Tibial nerve (tissue), 4 donors: Measurements from ENCODE around the gene SCAPER. TPM values are rescaled to one million over a fixed set of nuclear protein-coding genes. Genes with fewer than 3 reads are reported as not detected.
A peak's percentile ranks its signal among the peaks of the same experiment; 100 is the strongest.

Experiments
- DNase-seq, 2 donors: peaks; one replicate each; pipeline ENCODE4 v3.0.0-alpha.2; 2019; ENCODE audit warnings: low spot score in 2 of 2
- H3K27ac ChIP-seq, 4 donors: fragments of 200-600 bp; sonication (generic) in 3 of 4; one replicate each; pipeline ENCODE4 v1.5.1; 2017 to 2019; ENCODE audit warnings: mild to moderate bottlenecking in 1 of 4
- H3K27me3 ChIP-seq, 2 donors: fragments of 200-600 bp; sonication (generic) in 1 of 2; one replicate each; pipeline versions ENCODE4 v1.5.1 to v1.6.0; 2017 to 2019
- H3K36me3 ChIP-seq, 3 donors: fragments of 200-600 bp; sonication (generic); one replicate each; pipeline ENCODE4 v1.5.1; 2018 to 2019
- H3K4me1 ChIP-seq, 4 donors: fragments of 200-600 bp; sonication (generic) in 3 of 4; one replicate each; pipeline ENCODE4 v1.5.1; 2017 to 2019
- H3K4me3 ChIP-seq, 4 donors: fragments of 200-600 bp; sonication (generic) in 3 of 4; one replicate each; pipeline ENCODE4 v1.5.1; 2017 to 2019; ENCODE audit warnings: mild to moderate bottlenecking in 1 of 4, moderate library complexity in 1 of 4
- H3K9me3 ChIP-seq, 4 donors: fragments of 200-600 bp; sonication (generic) in 3 of 4; one replicate each; pipeline ENCODE4 v1.5.1; 2017 to 2019
- CTCF ChIP-seq, 5 experiments: fragments of 200-600 bp in 3 of 5; fragments of 450-650 bp in 2 of 5; sonication (generic) in 3 of 5; IDR thresholded peaks; one replicate each; pipeline ENCODE4 v1.5.1; 2016 to 2019; ENCODE audit warnings: antibody characterized with exemption in 5 of 5, mild to moderate bottlenecking in 3 of 5, moderate library complexity in 2 of 5
- EP300 ChIP-seq, 2 donors: sonication (generic); formaldehyde crosslinking; IDR thresholded peaks; one replicate each; pipeline ENCODE4 v1.6.1; 2017; ENCODE audit warnings: antibody characterized with exemption in 2 of 2, mild to moderate bottlenecking in 1 of 2
- POLR2A ChIP-seq, 2 donors: fragments of 450-650 bp; IDR thresholded peaks; one replicate each; pipeline ENCODE4 v1.6.1; 2017; ENCODE audit warnings: antibody characterized with exemption in 2 of 2, mild to moderate bottlenecking in 2 of 2, moderate library complexity in 2 of 2
- WGBS, 2 donors: methylation state at CpG; one replicate each; pipeline ENCODE4 v1.1.5; 2018; 5-methylcytosine and 5-hydroxymethylcytosine counted together
- total RNA-seq, 4 donors: library from RNA; depleted of rRNA; stranded (reverse); fragments of >200 nt; gene quantifications; one replicate each; pipeline ENCODE4 v1.1.0, GENCODE V29; 2016

The SCAPER gene
- total RNA-seq, 4 donors from 2014 or later, result 25.5 to 45.3 (median 37.3) TPM

- 70% methylated on average over 2 of the region's 2 CpGs for WGBS, 2 donors
- TF ChIP-seq EP300 (IDR thresholded peaks at IDR 0.05), result no peak
- TF ChIP-seq CTCF (IDR thresholded peaks at IDR 0.05), result no peak
- no peak for TF ChIP-seq POLR2A (IDR thresholded peaks at IDR 0.05)
- Histone ChIP-seq H3K9me3 (no peaks in the 10 kb centered on the region), H3K27ac (no peak overlapping the region), H3K27me3 (no peaks in the 10 kb centered on the region), H3K4me3 (no peak overlapping the region), H3K4me1 (peaks cover 0 to 16% (median 0%) of the 10 kb centered on the region in 4 donors), H3K36me3 (peaks cover 0 to 44% (median 0%) of the 10 kb centered on the region in 3 donors)
- DNase-seq, result no peak
These were observed 40.5 kb upstream of the SCAPER start for GRCh38 chr15:76945494-76946093.

GRCh38 chr15:76942331-76942730 lies 37.2 kb upstream of the SCAPER start:
- H3K4me1 ChIP-seq, result peaks cover 0 to 20% (median 0%) of the 10 kb centered on the region in 4 donors
- no peak overlapping the region for H3K4me3 ChIP-seq
- peaks cover 0 to 30% (median 0%) of the 10 kb centered on the region in 3 donors for H3K36me3 ChIP-seq
- WGBS, 2 donors, result 56 to 63% methylated on average over 2 of the region's 2 CpGs
- DNase-seq, result no peak
- no peaks in the 10 kb centered on the region for H3K27me3 ChIP-seq
- H3K9me3 ChIP-seq, result no peaks in the 10 kb centered on the region
- H3K27ac ChIP-seq, result peak overlapping the region in 1 of 4 donors; percentile 60
- no peak for TF ChIP-seq CTCF (IDR thresholded peaks at IDR 0.05)
- no peak for TF ChIP-seq EP300 (IDR thresholded peaks at IDR 0.05)
- TF ChIP-seq POLR2A (IDR thresholded peaks at IDR 0.05), result no peak

GRCh38 chr15:76941636-76942035 lies 36.5 kb upstream of the SCAPER start:
- Histone ChIP-seq H3K27me3 (no peaks in the 10 kb centered on the region), H3K27ac (peak overlapping the region in 2 of 4 donors; percentile 54 to 60), H3K36me3 (peaks cover 0 to 30% (median 0%) of the 10 kb centered on the region in 3 donors), H3K9me3 (no peaks in the 10 kb centered on the region), H3K4me3 (no peak overlapping the region), H3K4me1 (peaks cover 0 to 20% (median 0%) of the 10 kb centered on the region in 4 donors)
- no peak for DNase-seq
- TF ChIP-seq CTCF (IDR thresholded peaks at IDR 0.05) (no peak), EP300 (IDR thresholded peaks at IDR 0.05) (no peak), POLR2A (IDR thresholded peaks at IDR 0.05) (no peak)
- WGBS, 2 donors, result 32 to 48% methylated on average over 2 of the region's 2 CpGs

GRCh38 chr15:76939715-76940114 lies 34.6 kb upstream of the SCAPER start:
- DNase-seq, result no peak
- Histone ChIP-seq H3K27ac (no peak overlapping the region), H3K4me3 (no peak overlapping the region), H3K9me3 (no peaks in the 10 kb centered on the region), H3K27me3 (no peaks in the 10 kb centered on the region), H3K36me3 (peaks cover 0 to 38% (median 0%) of the 10 kb centered on the region in 3 donors), H3K4me1 (peaks cover 0 to 29% (median 6%) of the 10 kb centered on the region in 4 donors)
- TF ChIP-seq EP300 (IDR thresholded peaks at IDR 0.05) (no peak), CTCF (IDR thresholded peaks at IDR 0.05) (no peak), POLR2A (IDR thresholded peaks at IDR 0.05) (no peak)
- 0% methylated on average over 1 of the region's 1 CpG for WGBS, 2 donors

GRCh38 chr15:76938752-76939151 lies 33.6 kb upstream of the SCAPER start:
- no peak overlapping the region for H3K27ac ChIP-seq
- DNase-seq, result no peak
- 95 to 96% methylated on average over 5 of the region's 5 CpGs for WGBS, 2 donors
- no peak for TF ChIP-seq CTCF (IDR thresholded peaks at IDR 0.05)
- TF ChIP-seq POLR2A (IDR thresholded peaks at IDR 0.05), result no peak
- no peak for TF ChIP-seq EP300 (IDR thresholded peaks at IDR 0.05)
- H3K4me3 ChIP-seq, result no peak overlapping the region
- no peaks in the 10 kb centered on the region for H3K27me3 ChIP-seq
- H3K4me1 ChIP-seq, result peaks cover 0 to 30% (median 6%) of the 10 kb centered on the region in 4 donors
- H3K9me3 ChIP-seq, result no peaks in the 10 kb centered on the region
- peaks cover 0 to 37% (median 0%) of the 10 kb centered on the region in 3 donors for H3K36me3 ChIP-seq
